HEK293 (cell line): Measurements from ENCODE around the gene PPFIA1.

Experiments
- BCL11A ChIP-seq: fragments of 450-650 bp; formaldehyde crosslinking; IDR thresholded peaks from 2 replicates; pipeline ENCODE4 v1.5.1; 2016; ENCODE audit warnings: low read depth, missing biosample characterization, missing genetic modification characterization
- KLF10 ChIP-seq: fragments of 450-650 bp; IDR thresholded peaks from 2 replicates; pipeline ENCODE4 v1.5.1; 2018; ENCODE audit warnings: missing biosample characterization, mild to moderate bottlenecking, missing genetic modification characterization
- ZBTB7A ChIP-seq: fragments of 450-650 bp; formaldehyde crosslinking; IDR thresholded peaks from 2 replicates; pipeline ENCODE4 v1.5.1; 2016; ENCODE audit warnings: low read depth, missing biosample characterization, missing genetic modification characterization
- ZNF785 ChIP-seq: fragments of 450-650 bp; formaldehyde crosslinking; IDR thresholded peaks from 2 replicates; pipeline ENCODE4 v1.5.1; 2016; ENCODE audit warnings: missing biosample characterization, missing genetic modification characterization
- TF ChIP-seq, protein P1 (sequence below): fragments of 450-650 bp; formaldehyde crosslinking; IDR thresholded peaks from 2 replicates; pipeline ENCODE4 v1.5.1; 2016; ENCODE audit warnings: missing biosample characterization, missing genetic modification characterization
- TF ChIP-seq, protein P2 (sequence below): fragments of 450-650 bp; formaldehyde crosslinking; IDR thresholded peaks from 2 replicates; pipeline ENCODE4 v1.5.1; 2016; ENCODE audit warnings: missing biosample characterization, missing genetic modification characterization, low read depth

DNA sequence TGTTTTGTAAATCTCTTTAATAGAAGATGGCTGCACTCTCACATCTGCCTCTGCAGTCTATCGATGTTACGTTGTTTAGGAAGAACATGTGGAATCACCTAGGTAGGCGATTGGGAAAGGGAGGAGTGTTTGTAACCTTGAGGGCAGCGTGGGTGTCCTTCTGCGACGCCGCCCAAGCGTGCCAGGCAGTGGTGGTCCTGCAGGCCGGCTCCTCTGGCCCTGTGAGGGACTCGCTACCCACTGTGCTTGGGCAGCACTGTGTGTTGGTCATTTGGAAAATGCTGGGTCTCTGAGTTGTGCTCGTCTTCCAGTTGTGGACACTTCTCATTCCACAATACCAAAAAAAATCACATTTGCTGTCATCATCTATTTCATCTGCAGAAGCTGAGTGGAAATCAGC, 156.9 kb downstream of the PPFIA1 start:
- TF ChIP-seq ZBTB7A (tag by site-specific recombination) (no peak), ZNF785 (tag by site-specific recombination) (no peak), BCL11A (tag by site-specific recombination) (no peak), KLF10 (tag by site-specific recombination) (no peak)
- TF ChIP-seq, protein P1, sequence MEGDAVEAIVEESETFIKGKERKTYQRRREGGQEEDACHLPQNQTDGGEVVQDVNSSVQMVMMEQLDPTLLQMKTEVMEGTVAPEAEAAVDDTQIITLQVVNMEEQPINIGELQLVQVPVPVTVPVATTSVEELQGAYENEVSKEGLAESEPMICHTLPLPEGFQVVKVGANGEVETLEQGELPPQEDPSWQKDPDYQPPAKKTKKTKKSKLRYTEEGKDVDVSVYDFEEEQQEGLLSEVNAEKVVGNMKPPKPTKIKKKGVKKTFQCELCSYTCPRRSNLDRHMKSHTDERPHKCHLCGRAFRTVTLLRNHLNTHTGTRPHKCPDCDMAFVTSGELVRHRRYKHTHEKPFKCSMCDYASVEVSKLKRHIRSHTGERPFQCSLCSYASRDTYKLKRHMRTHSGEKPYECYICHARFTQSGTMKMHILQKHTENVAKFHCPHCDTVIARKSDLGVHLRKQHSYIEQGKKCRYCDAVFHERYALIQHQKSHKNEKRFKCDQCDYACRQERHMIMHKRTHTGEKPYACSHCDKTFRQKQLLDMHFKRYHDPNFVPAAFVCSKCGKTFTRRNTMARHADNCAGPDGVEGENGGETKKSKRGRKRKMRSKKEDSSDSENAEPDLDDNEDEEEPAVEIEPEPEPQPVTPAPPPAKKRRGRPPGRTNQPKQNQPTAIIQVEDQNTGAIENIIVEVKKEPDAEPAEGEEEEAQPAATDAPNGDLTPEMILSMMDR: no peak
- TF ChIP-seq, protein P2, sequence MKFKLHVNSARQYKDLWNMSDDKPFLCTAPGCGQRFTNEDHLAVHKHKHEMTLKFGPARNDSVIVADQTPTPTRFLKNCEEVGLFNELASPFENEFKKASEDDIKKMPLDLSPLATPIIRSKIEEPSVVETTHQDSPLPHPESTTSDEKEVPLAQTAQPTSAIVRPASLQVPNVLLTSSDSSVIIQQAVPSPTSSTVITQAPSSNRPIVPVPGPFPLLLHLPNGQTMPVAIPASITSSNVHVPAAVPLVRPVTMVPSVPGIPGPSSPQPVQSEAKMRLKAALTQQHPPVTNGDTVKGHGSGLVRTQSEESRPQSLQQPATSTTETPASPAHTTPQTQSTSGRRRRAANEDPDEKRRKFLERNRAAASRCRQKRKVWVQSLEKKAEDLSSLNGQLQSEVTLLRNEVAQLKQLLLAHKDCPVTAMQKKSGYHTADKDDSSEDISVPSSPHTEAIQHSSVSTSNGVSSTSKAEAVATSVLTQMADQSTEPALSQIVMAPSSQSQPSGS (tag by site-specific recombination): no peak
